ENCODE results near the gene MRPS17.

MRPS17 gene

GRCh38 chr7:55973747-55974250 lies 22.1 kb downstream of the MRPS17 start:
- no peak for DNase-seq

- no peak for DNase-seq
These were observed 24.4 kb downstream of the MRPS17 start for GRCh38 chr7:55975988-55976633.

GRCh38 chr7:55977831-55978230 lies 26.2 kb downstream of the MRPS17 start:
- no peak for DNase-seq

- DNase-seq, result no peak
These were observed 28.6 kb downstream of the MRPS17 start for GRCh38 chr7:55980266-55980665.

- DNase-seq, result no peak
These were observed 31.9 kb downstream of the MRPS17 start for GRCh38 chr7:55983537-55983936.

GRCh38 chr7:55992346-55992745 lies 40.7 kb downstream of the MRPS17 start:
- no peak for DNase-seq

- no peak for DNase-seq
These were observed 45.3 kb downstream of the MRPS17 start for GRCh38 chr7:55996856-55997500.

- no peak for DNase-seq
These were observed 52.1 kb downstream of the MRPS17 start for GRCh38 chr7:56003749-56004148.
